ENCODE results near the gene NEUROG1.

Gene NEUROG1

DNA sequence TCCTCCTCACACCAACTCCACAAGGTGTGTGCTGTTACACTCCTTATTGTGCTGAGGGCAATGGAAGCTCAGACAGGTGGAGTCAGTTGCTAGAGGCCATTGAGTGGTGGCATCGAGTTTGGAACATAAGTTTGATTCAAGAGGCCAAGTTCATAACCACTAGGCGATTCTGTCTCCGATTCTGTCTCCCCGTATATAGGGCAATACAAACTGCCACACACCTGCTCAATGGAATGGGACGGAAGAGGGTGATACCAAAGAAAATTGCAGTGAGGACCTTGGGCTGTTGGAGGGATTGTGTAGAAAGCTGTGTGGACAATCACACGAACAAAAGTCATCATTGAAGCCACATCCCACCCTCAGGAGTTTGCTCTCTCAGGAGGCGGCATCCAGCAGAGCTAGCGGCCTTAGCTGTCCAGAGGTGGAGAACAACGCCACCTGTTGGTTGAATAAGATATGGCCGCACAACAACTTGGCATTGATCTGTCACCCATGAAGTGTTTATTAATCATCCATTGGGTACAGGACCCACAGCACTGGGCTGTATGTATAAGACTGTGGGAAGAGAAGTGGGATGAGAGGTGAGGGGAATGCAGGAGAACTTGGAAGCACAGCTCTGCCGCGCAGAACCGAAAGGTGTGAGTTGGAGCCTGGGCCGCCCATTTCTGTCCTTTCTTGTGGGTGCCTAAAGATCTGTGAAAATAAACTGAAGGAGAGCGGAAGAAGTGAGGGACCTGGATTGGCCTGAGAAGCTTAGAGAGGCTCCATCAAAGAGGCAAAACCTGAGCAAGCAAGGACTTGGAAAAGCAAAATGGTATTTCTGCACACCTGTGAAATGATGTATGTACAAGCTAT is 16.1 kb upstream of the NEUROG1 start:
- Histone ChIP-seq H3K4me3 (ENCODE audit: severe bottlenecking) (no peak overlapping the region), H3K27me3 (ENCODE audit: insufficient read depth, poor library complexity, severe bottlenecking) (peaks cover 3% of the 10 kb centered on the region), H3K4me1 (ENCODE audit: insufficient read depth, poor library complexity, severe bottlenecking) (no peaks in the 10 kb centered on the region), H3K9me3 (ENCODE audit: severe bottlenecking) (no peaks in the 10 kb centered on the region), H3K36me3 (ENCODE audit: low read depth) (no peaks in the 10 kb centered on the region), H3K27ac (ENCODE audit: poor library complexity, severe bottlenecking) (no peak overlapping the region)
- DNase-seq (ENCODE audit: low spot score): no peak
- TF ChIP-seq, protein P1, sequence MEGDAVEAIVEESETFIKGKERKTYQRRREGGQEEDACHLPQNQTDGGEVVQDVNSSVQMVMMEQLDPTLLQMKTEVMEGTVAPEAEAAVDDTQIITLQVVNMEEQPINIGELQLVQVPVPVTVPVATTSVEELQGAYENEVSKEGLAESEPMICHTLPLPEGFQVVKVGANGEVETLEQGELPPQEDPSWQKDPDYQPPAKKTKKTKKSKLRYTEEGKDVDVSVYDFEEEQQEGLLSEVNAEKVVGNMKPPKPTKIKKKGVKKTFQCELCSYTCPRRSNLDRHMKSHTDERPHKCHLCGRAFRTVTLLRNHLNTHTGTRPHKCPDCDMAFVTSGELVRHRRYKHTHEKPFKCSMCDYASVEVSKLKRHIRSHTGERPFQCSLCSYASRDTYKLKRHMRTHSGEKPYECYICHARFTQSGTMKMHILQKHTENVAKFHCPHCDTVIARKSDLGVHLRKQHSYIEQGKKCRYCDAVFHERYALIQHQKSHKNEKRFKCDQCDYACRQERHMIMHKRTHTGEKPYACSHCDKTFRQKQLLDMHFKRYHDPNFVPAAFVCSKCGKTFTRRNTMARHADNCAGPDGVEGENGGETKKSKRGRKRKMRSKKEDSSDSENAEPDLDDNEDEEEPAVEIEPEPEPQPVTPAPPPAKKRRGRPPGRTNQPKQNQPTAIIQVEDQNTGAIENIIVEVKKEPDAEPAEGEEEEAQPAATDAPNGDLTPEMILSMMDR (IDR thresholded peaks at IDR 0.05; ENCODE audit: poor library complexity, severe bottlenecking): peak; percentile 97
- peak; percentile 78 for ATAC-seq (ENCODE audit: low read depth)

DNA sequence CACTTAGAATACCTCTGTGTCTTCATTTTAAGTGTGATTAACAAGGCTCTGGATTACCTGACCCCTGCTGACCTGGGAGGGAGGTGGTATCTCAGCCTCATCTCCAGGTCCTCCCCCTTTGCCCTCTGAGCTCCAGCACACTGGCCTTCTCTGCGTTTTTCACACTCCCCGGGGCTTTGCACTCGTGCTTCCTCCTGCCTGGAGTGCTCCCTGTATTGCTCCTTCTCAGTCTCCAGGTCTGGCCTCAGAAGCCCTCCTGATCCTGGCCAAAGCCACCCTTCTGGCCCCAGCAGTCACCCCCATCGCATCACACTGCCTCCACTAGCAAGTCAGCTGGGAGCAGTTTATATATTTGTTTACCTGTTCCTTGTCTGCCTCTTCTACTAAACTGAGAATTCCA is 13.6 kb upstream of the NEUROG1 start:
- DNase-seq (ENCODE audit: low spot score) (no peak), ATAC-seq (ENCODE audit: low read depth) (no peak)
- Histone ChIP-seq H3K9me3 (ENCODE audit: severe bottlenecking) (no peaks in the 10 kb centered on the region), H3K4me1 (ENCODE audit: insufficient read depth, poor library complexity, severe bottlenecking) (no peaks in the 10 kb centered on the region), H3K36me3 (ENCODE audit: low read depth) (no peaks in the 10 kb centered on the region), H3K27me3 (ENCODE audit: insufficient read depth, poor library complexity, severe bottlenecking) (peaks cover 10% of the 10 kb centered on the region), H3K4me3 (ENCODE audit: severe bottlenecking) (no peak overlapping the region), H3K27ac (ENCODE audit: poor library complexity, severe bottlenecking) (no peak overlapping the region)
- TF ChIP-seq, protein P1 (IDR thresholded peaks at IDR 0.05; ENCODE audit: poor library complexity, severe bottlenecking): no peak

DNA sequence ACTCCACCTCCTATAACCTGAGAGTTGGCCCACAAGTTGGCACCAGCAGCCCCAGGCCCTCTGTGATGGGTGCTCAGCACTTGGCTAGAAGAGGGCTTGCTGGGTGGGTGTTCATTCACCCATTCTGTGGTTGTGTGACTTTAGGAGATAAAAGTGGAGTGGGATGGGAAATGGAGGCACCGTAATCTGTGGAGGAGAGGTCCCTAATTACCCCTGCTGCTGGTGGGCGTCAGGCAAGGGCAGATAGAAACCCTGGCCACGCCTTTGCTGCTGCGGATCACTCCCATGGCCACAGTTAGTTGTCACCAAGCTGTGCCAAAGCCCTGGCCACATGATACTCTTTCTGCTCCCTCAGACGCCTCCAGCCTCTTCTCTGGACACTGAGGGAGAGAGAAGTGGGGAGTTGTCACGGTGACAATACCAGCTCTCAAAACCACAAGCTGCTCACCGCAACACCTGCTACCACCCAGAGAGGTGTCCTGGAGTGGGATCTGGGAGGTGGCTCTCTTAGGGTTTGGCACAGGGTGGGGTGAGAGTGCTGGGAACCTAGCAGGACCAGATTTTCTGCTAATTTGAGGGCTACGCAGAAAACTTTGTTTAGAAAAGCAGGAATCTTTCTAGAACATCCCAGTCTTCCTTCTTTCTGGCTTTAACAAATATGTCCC is 12.0 kb upstream of the NEUROG1 start:
- TF ChIP-seq, protein P1 (IDR thresholded peaks at IDR 0.05; ENCODE audit: poor library complexity, severe bottlenecking): no peak
- Histone ChIP-seq H3K27ac (ENCODE audit: poor library complexity, severe bottlenecking) (no peak overlapping the region), H3K4me3 (ENCODE audit: severe bottlenecking) (no peak overlapping the region), H3K9me3 (ENCODE audit: severe bottlenecking) (no peaks in the 10 kb centered on the region), H3K4me1 (ENCODE audit: insufficient read depth, poor library complexity, severe bottlenecking) (no peaks in the 10 kb centered on the region), H3K27me3 (ENCODE audit: insufficient read depth, poor library complexity, severe bottlenecking) (peaks cover 27% of the 10 kb centered on the region), H3K36me3 (ENCODE audit: low read depth) (no peaks in the 10 kb centered on the region)
- DNase-seq (ENCODE audit: low spot score) (no peak), ATAC-seq (ENCODE audit: low read depth) (no peak)

DNA sequence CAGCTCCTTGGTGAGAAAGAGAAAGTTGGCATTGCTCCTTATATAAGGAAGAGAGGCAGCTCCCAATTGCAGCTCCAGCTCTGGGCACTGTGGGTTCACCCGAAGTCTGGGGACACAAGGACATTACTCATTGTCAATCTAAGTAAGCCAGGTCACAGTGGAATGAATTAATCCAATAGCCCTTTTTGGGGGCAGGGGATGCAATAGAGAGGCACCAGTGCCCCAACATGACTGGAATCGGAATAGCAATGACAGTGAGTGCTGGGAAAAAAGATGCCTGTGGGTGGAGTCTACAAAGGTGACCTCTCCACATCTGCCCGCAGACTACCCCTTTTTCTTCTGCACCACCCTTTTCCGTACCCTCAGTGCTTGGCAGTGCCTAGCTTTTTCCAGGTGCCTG is 11.1 kb upstream of the NEUROG1 start:
- peaks cover 28% of the 10 kb centered on the region for H3K27me3 ChIP-seq (ENCODE audit: insufficient read depth, poor library complexity, severe bottlenecking)
- H3K9me3 ChIP-seq (ENCODE audit: severe bottlenecking): no peaks in the 10 kb centered on the region
- H3K27ac ChIP-seq (ENCODE audit: poor library complexity, severe bottlenecking): no peak overlapping the region

More for the DNA sequence above, 11.1 kb upstream of the NEUROG1 start:
- DNase-seq (ENCODE audit: low spot score) (no peak), ATAC-seq (ENCODE audit: low read depth) (no peak)
- TF ChIP-seq, protein P1 (IDR thresholded peaks at IDR 0.05; ENCODE audit: poor library complexity, severe bottlenecking): peak; percentile 29
- Histone ChIP-seq H3K4me3 (ENCODE audit: severe bottlenecking) (no peak overlapping the region), H3K4me1 (ENCODE audit: insufficient read depth, poor library complexity, severe bottlenecking) (no peaks in the 10 kb centered on the region), H3K36me3 (ENCODE audit: low read depth) (no peaks in the 10 kb centered on the region)

Measured in RWPE2 (cell line).